ENCODE results near the gene ATP8A2. TPM values are rescaled to one million over a fixed set of nuclear protein-coding genes. Genes with fewer than 3 reads are reported as not detected.

ATP8A2 gene
- total RNA-seq, 2 donors from 2014 or later = 0.10 to 0.64 TPM

GRCh38 chr13:25619897-25620296 is 248.1 kb downstream of the ATP8A2 start:
- Histone ChIP-seq H3K36me3 (no peaks in the 10 kb centered on the region), H3K27ac (no peak overlapping the region), H3K4me1 (no peaks in the 10 kb centered on the region), H3K4me3 (no peak overlapping the region), H3K9ac (ENCODE audit: low read depth in 2 of 2, low read length in 2 of 2) (no peak overlapping the region), H3K9me3 (no peaks in the 10 kb centered on the region), H3K27me3 (no peaks in the 10 kb centered on the region)
- TF ChIP-seq CTCF (IDR thresholded peaks at IDR 0.05) = no peak
- no peak for DNase-seq
- intact Hi-C loops (cut with DNase I) = no loop called here

- Histone ChIP-seq H3K27me3 (no peaks in the 10 kb centered on the region), H3K4me1 (no peaks in the 10 kb centered on the region), H3K4me3 (no peak overlapping the region), H3K9ac (ENCODE audit: low read depth in 2 of 2, low read length in 2 of 2) (no peak overlapping the region), H3K9me3 (no peaks in the 10 kb centered on the region), H3K36me3 (no peaks in the 10 kb centered on the region), H3K27ac (no peak overlapping the region)
- TF ChIP-seq CTCF (IDR thresholded peaks at IDR 0.05) = no peak
- intact Hi-C loops (cut with DNase I) = no loop called here
- no peak for DNase-seq
These were observed 253.6 kb downstream of the ATP8A2 start for GRCh38 chr13:25625414-25625813.

- H3K4me1 ChIP-seq = no peaks in the 10 kb centered on the region
- no peak for DNase-seq
These were observed 258.6 kb downstream of the ATP8A2 start for GRCh38 chr13:25630329-25630900.

GRCh38 chr13:25632166-25632888 is 260.6 kb downstream of the ATP8A2 start:
- Histone ChIP-seq H3K4me1 (no peaks in the 10 kb centered on the region), H3K4me3 (no peak overlapping the region), H3K27me3 (no peaks in the 10 kb centered on the region), H3K9ac (ENCODE audit: low read depth in 2 of 2, low read length in 2 of 2) (no peak overlapping the region), H3K27ac (no peak overlapping the region), H3K9me3 (no peaks in the 10 kb centered on the region), H3K36me3 (no peaks in the 10 kb centered on the region)
- no peak for TF ChIP-seq CTCF (IDR thresholded peaks at IDR 0.05)
- no peak for DNase-seq
- intact Hi-C loops (cut with DNase I) = no loop called here

More at GRCh38 chr13:25630329-25630900, 258.6 kb downstream of the ATP8A2 start:
- H3K27ac ChIP-seq = no peak overlapping the region
- no peak overlapping the region for H3K4me3 ChIP-seq
- H3K27me3 ChIP-seq = no peaks in the 10 kb centered on the region
- H3K9ac ChIP-seq (ENCODE audit: low read depth in 2 of 2, low read length in 2 of 2) = no peak overlapping the region
- no peaks in the 10 kb centered on the region for H3K36me3 ChIP-seq
- no peak for TF ChIP-seq CTCF (IDR thresholded peaks at IDR 0.05)
- intact Hi-C loops (cut with DNase I) = no loop called here
- no peaks in the 10 kb centered on the region for H3K9me3 ChIP-seq

GRCh38 chr13:25633093-25633492 is 261.3 kb downstream of the ATP8A2 start:
- Histone ChIP-seq H3K9ac (ENCODE audit: low read depth in 2 of 2, low read length in 2 of 2) (no peak overlapping the region), H3K27ac (no peak overlapping the region), H3K27me3 (no peaks in the 10 kb centered on the region), H3K4me3 (no peak overlapping the region), H3K4me1 (no peaks in the 10 kb centered on the region), H3K36me3 (no peaks in the 10 kb centered on the region), H3K9me3 (no peaks in the 10 kb centered on the region)
- intact Hi-C loops (cut with DNase I) = no loop called here
- TF ChIP-seq CTCF (IDR thresholded peaks at IDR 0.05) = no peak
- no peak for DNase-seq
